ENCODE measurements around the gene PRTN3. TPM values are rescaled to one million over a fixed set of nuclear protein-coding genes. Genes with fewer than 3 reads are reported as not detected.

The PRTN3 gene
- total RNA-seq, 4 donors from 2014 or later, result not detected

DNA sequence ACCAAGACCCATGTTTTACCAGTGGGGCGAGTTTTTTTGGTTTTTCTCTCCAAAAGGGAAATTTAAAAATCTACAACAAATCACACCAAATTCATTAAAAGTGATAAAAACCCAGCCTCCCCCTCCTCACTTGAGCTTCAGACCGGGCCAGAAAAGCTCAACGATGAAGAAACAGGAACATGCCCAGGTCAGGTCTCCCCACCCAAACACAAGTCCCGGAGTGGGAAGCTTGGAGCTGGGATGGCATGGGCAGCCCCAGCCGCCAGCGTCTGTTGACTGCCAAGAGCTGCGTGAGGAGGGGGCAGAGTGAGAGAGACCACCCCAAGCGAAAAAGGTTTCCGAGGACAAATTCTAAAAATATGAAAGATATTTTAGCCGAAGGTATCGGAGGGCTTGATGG, 56.2 kb downstream of the PRTN3 start:
- TF ChIP-seq, protein P1, sequence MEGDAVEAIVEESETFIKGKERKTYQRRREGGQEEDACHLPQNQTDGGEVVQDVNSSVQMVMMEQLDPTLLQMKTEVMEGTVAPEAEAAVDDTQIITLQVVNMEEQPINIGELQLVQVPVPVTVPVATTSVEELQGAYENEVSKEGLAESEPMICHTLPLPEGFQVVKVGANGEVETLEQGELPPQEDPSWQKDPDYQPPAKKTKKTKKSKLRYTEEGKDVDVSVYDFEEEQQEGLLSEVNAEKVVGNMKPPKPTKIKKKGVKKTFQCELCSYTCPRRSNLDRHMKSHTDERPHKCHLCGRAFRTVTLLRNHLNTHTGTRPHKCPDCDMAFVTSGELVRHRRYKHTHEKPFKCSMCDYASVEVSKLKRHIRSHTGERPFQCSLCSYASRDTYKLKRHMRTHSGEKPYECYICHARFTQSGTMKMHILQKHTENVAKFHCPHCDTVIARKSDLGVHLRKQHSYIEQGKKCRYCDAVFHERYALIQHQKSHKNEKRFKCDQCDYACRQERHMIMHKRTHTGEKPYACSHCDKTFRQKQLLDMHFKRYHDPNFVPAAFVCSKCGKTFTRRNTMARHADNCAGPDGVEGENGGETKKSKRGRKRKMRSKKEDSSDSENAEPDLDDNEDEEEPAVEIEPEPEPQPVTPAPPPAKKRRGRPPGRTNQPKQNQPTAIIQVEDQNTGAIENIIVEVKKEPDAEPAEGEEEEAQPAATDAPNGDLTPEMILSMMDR (IDR thresholded peaks at IDR 0.05; ENCODE audit: low read depth), result no peak

DNA sequence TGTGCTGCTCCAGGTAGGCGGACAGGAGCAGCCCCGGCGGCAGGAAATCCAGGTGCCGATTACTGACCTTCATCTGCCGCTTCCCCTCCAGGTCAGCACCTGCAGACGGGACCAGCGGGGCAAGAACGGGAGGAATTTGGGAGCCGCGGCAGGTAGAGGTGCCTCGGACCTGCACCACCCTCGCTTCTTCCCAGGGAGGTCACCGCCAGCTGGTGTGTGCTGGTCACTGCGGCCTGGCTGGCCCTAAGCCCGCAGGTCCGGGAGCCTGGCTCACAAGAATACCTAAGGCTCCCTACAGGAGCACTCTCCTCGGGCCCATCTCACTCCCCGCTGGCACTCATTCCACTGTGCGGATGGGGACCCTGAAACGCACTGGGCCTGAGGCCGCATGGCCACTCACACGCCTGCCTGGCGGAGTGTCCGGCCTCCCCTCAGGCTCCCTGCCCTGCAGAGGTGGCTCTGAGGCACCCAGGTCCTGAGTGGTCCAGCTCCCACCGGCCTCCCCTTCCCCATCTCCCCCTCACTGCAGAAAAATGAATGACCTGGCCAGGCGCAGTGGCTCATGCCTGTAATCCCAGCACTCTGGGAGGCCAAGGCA, 56.7 kb downstream of the PRTN3 start:
- TF ChIP-seq, protein P1 (IDR thresholded peaks at IDR 0.05; ENCODE audit: low read depth), result no peak

Small RNAs within 50 kb of the gene (small RNA-seq; reads per million reads assigned to genes)
- gene MIR3187, result not detected
- gene RNU6-9, result not detected

Other genes starting within 250 kb of the PRTN3 start
- gene POLRMT, start 207.5 kb upstream of the PRTN3 start, total RNA-seq, result 10 to 100 TPM; 11.9 to 41.4 (median 14.7) TPM
- 1 to 10 TPM in 2 of 4 donors, not detected in 2; 1.3 to 2.2 TPM for gene FGF22, start 201.1 kb upstream of the PRTN3 start, total RNA-seq
- gene RNF126, start 177.8 kb upstream of the PRTN3 start, total RNA-seq, result 10 to 100 TPM; 23.3 to 85.9 (median 31.1) TPM
- gene FSTL3, start 164.6 kb upstream of the PRTN3 start, total RNA-seq, result 100 to 1,000 TPM in 2 of 4 donors, 10 to 100 TPM in 2; 54.5 to 124 (median 91.4) TPM
- gene PRSS57, start 145.5 kb upstream of the PRTN3 start, total RNA-seq, result not detected
- 100 to 1,000 TPM in 1 of 4 donors, 10 to 100 TPM in 3; 57.1 to 228 (median 77.4) TPM for gene PALM, start 132.1 kb upstream of the PRTN3 start, total RNA-seq
- gene MISP, start 89.9 kb upstream of the PRTN3 start, total RNA-seq, result not detected
- 100 to 1,000 TPM in 1 of 4 donors, 10 to 100 TPM in 3; 77.5 to 108 (median 87.8) TPM for gene PTBP1, start 43.5 kb upstream of the PRTN3 start, total RNA-seq
- not detected for gene PLPPR3, start 19.0 kb upstream of the PRTN3 start, total RNA-seq
- under 1 TPM in 1 of 4 donors, not detected in 3; 0.68 TPM for gene AZU1, start 13.2 kb upstream of the PRTN3 start, total RNA-seq
- 1 to 10 TPM in 2 of 4 donors, not detected in 2; 2.4 to 2.8 TPM for gene ELANE, start 11.3 kb downstream of the PRTN3 start, total RNA-seq
- 1,000 to 10,000 TPM; 1,847 to 6,869 (median 2,488) TPM for gene CFD, start 18.7 kb downstream of the PRTN3 start, total RNA-seq
- 10 to 100 TPM; 18.4 to 38.4 (median 19.2) TPM for gene MED16, start 52.2 kb downstream of the PRTN3 start, total RNA-seq
- not detected for gene RNU6-9, start 52.5 kb downstream of the PRTN3 start, total RNA-seq
- gene R3HDM4, start 72.2 kb downstream of the PRTN3 start, total RNA-seq, result 10 to 100 TPM; 24.1 to 37.3 (median 26.8) TPM
- gene KISS1R, start 76.3 kb downstream of the PRTN3 start, total RNA-seq, result not detected
- gene ARID3A, start 85.0 kb downstream of the PRTN3 start, total RNA-seq, result 10 to 100 TPM in 2 of 4 donors, 1 to 10 TPM in 2; 5.5 to 13.9 (median 9.2) TPM
- gene WDR18, start 143.3 kb downstream of the PRTN3 start, total RNA-seq, result 10 to 100 TPM; 18.9 to 58.6 (median 30.7) TPM
- gene GRIN3B, start 159.4 kb downstream of the PRTN3 start, total RNA-seq, result not detected
- 100 to 1,000 TPM in 2 of 4 donors, 10 to 100 TPM in 2; 65.1 to 193 (median 94.0) TPM for gene TMEM259, start 180.1 kb downstream of the PRTN3 start, total RNA-seq
- not detected for gene RNU6-2, start 180.5 kb downstream of the PRTN3 start, total RNA-seq
- 10 to 100 TPM; 32.1 to 86.8 (median 52.2) TPM for gene CNN2, start 185.6 kb downstream of the PRTN3 start, total RNA-seq
- 10 to 100 TPM in 3 of 4 donors, 1 to 10 TPM in 1; 3.4 to 35.2 (median 12.2) TPM for gene ABCA7, start 199.1 kb downstream of the PRTN3 start, total RNA-seq
- 10 to 100 TPM; 31.3 to 52.5 (median 44.0) TPM for gene ARHGAP45, start 226.2 kb downstream of the PRTN3 start, total RNA-seq

Data from subcutaneous adipose tissue (tissue), 4 donors.